HEK293 (cell line): ENCODE measurements around the gene HOXC5.

Source experiments
- CTCF ChIA-PET: fragments of 350-600 bp; formaldehyde crosslinking; extraction: SDS; loops from one replicate; lab custom pipeline; 2021; ENCODE audit warnings: antibody characterized with exemption; lab: Yijun Ruan, JAX
- POLR2A ChIA-PET: fragments of 300-600 bp; formaldehyde crosslinking; extraction: SDS; loops from one replicate; lab custom pipeline; 2020; ENCODE audit warnings: antibody characterized with exemption, inconsistent platforms; lab: Yijun Ruan, JAX
- H3K27ac ChIP-seq: fragments of 200-500 bp; sonication (Bioruptor generic); 2 replicates; pipeline ENCODE4 v1.5.1; 2014; ENCODE audit warnings: low read depth, low read length, control low read depth, inconsistent platforms; ENCODE audit errors: extremely low read depth
- H3K36me3 ChIP-seq, 2 experiments: fragments of 200-500 bp in 1 of 2; sonication (Bioruptor generic) in 1 of 2; 1 replicate in 1 of 2; 2 replicates in 1 of 2; pipeline ENCODE4 v1.5.1; 2014 to 2017; ENCODE audit warnings: inconsistent platforms in 2 of 2, low read length in 2 of 2; ENCODE audit not compliant: control insufficient read depth in 2 of 2, insufficient read depth in 1 of 2
- H3K4me1 ChIP-seq: fragments of 200-500 bp; sonication (Bioruptor generic); 2 replicates; pipeline ENCODE4 v1.5.1; 2014; ENCODE audit warnings: mild to moderate bottlenecking, low read length, inconsistent platforms; ENCODE audit not compliant: control insufficient read depth, insufficient read depth
- H3K4me3 ChIP-seq: 2 replicates; pipeline ENCODE4 v1.5.1; 2011; ENCODE audit warnings: low read depth, mild to moderate bottlenecking, control low read depth, low read length, moderate library complexity
- H3K9me3 ChIP-seq: fragments of 200-500 bp; sonication (Bioruptor generic); 2 replicates; pipeline ENCODE4 v1.5.1; 2014; ENCODE audit warnings: low read depth, low read length, inconsistent platforms; ENCODE audit not compliant: control insufficient read depth, insufficient read depth
- ATF2 ChIP-seq: fragments of 450-650 bp; formaldehyde crosslinking; IDR thresholded peaks from 2 replicates; pipeline ENCODE4 v1.5.1; 2016; ENCODE audit warnings: missing biosample characterization, missing genetic modification characterization, low read depth
- EGR2 ChIP-seq: fragments of 450-650 bp; formaldehyde crosslinking; IDR thresholded peaks from 2 replicates; pipeline ENCODE4 v1.5.1; 2016; ENCODE audit warnings: low read depth, missing biosample characterization, missing genetic modification characterization
- GLI2 ChIP-seq: fragments of 450-650 bp; formaldehyde crosslinking; IDR thresholded peaks from 2 replicates; pipeline ENCODE4; 2017; ENCODE audit warnings: missing biosample characterization, missing genetic modification characterization, low read depth, borderline replicate concordance
- GLI4 ChIP-seq: fragments of 450-650 bp; formaldehyde crosslinking; IDR thresholded peaks from 2 replicates; pipeline ENCODE4 v1.5.1; 2016; ENCODE audit warnings: missing biosample characterization, missing genetic modification characterization
- HOXA7 ChIP-seq: sonication (generic); formaldehyde crosslinking; IDR thresholded peaks from 2 replicates; pipeline ENCODE4 v1.8.1; 2022; ENCODE audit warnings: missing genetic modification reagents, borderline replicate concordance
- KLF1 ChIP-seq: fragments of 450-650 bp; formaldehyde crosslinking; IDR thresholded peaks from 2 replicates; pipeline ENCODE4 v1.5.1; 2016; ENCODE audit warnings: missing biosample characterization, missing genetic modification characterization
- MYNN ChIP-seq: fragments of 450-650 bp; formaldehyde crosslinking; IDR thresholded peaks from 2 replicates; pipeline ENCODE4 v1.5.1; 2016; ENCODE audit warnings: missing biosample characterization, missing genetic modification characterization, borderline replicate concordance
- PBX3 ChIP-seq: sonication (generic); formaldehyde crosslinking; IDR thresholded peaks from 2 replicates; pipeline ENCODE4 v1.8.1; 2022; ENCODE audit warnings: mild to moderate bottlenecking, moderate library complexity, missing genetic modification reagents
- REST ChIP-seq: fragments of 450-650 bp; formaldehyde crosslinking; IDR thresholded peaks from 2 replicates; pipeline ENCODE4 v1.5.1; 2016; ENCODE audit warnings: missing biosample characterization, missing genetic modification characterization
- SP3 ChIP-seq: fragments of 450-650 bp; formaldehyde crosslinking; IDR thresholded peaks from 2 replicates; pipeline ENCODE4 v1.5.1; 2016; ENCODE audit warnings: missing biosample characterization, missing genetic modification characterization
- YY1 ChIP-seq: fragments of 450-650 bp; formaldehyde crosslinking; IDR thresholded peaks from 2 replicates; pipeline ENCODE4 v1.5.1; 2018; ENCODE audit warnings: missing biosample characterization, missing genetic modification characterization
- ZBTB10 ChIP-seq: fragments of 450-650 bp; formaldehyde crosslinking; IDR thresholded peaks from 2 replicates; pipeline ENCODE4 v1.5.1; 2016; ENCODE audit warnings: missing biosample characterization, missing genetic modification characterization
- ZBTB44 ChIP-seq: fragments of 450-650 bp; IDR thresholded peaks from 2 replicates; pipeline ENCODE4 v1.5.1; 2018; ENCODE audit warnings: missing biosample characterization, mild to moderate bottlenecking, missing genetic modification characterization
- ZEB2 ChIP-seq: fragments of 450-650 bp; formaldehyde crosslinking; IDR thresholded peaks from 2 replicates; pipeline ENCODE4 v1.5.1; 2016; ENCODE audit warnings: missing biosample characterization, missing genetic modification characterization
- ZFP37 ChIP-seq: fragments of 450-650 bp; formaldehyde crosslinking; IDR thresholded peaks from 2 replicates; pipeline ENCODE4 v1.5.1; 2016; ENCODE audit warnings: missing biosample characterization, missing genetic modification characterization
- ZFP41 ChIP-seq: fragments of 450-650 bp; formaldehyde crosslinking; IDR thresholded peaks from 2 replicates; pipeline ENCODE4 v1.5.1; 2016; ENCODE audit warnings: missing biosample characterization, missing genetic modification characterization, borderline replicate concordance
- ZNF146 ChIP-seq: fragments of 450-650 bp; formaldehyde crosslinking; IDR thresholded peaks from 2 replicates; pipeline ENCODE4 v1.5.1; 2016; ENCODE audit warnings: missing biosample characterization, missing genetic modification characterization
- ZNF184 ChIP-seq: fragments of 450-650 bp; IDR thresholded peaks from 2 replicates; pipeline ENCODE4 v1.5.1; 2018; ENCODE audit warnings: missing biosample characterization, mild to moderate bottlenecking, missing genetic modification characterization
- ZNF19 ChIP-seq: fragments of 450-650 bp; formaldehyde crosslinking; IDR thresholded peaks from 2 replicates; pipeline ENCODE4; 2016; ENCODE audit warnings: missing biosample characterization, missing genetic modification characterization, low read depth
- ZNF2 ChIP-seq: fragments of 450-650 bp; formaldehyde crosslinking; IDR thresholded peaks from 2 replicates; pipeline ENCODE4 v1.5.1; 2016; ENCODE audit warnings: missing biosample characterization, missing genetic modification characterization
- ZNF335 ChIP-seq: fragments of 450-650 bp; formaldehyde crosslinking; conservative IDR thresholded peaks from 2 replicates; pipeline ENCODE4 v1.5.1; 2016; ENCODE audit warnings: missing biosample characterization, missing genetic modification characterization
- ZNF423 ChIP-seq: fragments of 450-650 bp; formaldehyde crosslinking; IDR thresholded peaks from 2 replicates; pipeline ENCODE4 v1.5.1; 2016; ENCODE audit warnings: missing biosample characterization, missing genetic modification characterization
- ZNF48 ChIP-seq: fragments of 450-650 bp; formaldehyde crosslinking; IDR thresholded peaks from 2 replicates; pipeline ENCODE4 v1.5.1; 2016; ENCODE audit warnings: missing biosample characterization, missing genetic modification characterization
- ZNF561 ChIP-seq: fragments of 450-650 bp; IDR thresholded peaks from 2 replicates; pipeline ENCODE4 v1.5.1; 2018; ENCODE audit warnings: missing biosample characterization, missing genetic modification characterization, borderline replicate concordance
- ZNF629 ChIP-seq: fragments of 450-650 bp; formaldehyde crosslinking; IDR thresholded peaks from 2 replicates; pipeline ENCODE4 v1.5.1; 2017; ENCODE audit warnings: missing biosample characterization, missing genetic modification characterization
- ZNF843 ChIP-seq: fragments of 450-650 bp; formaldehyde crosslinking; IDR thresholded peaks from 2 replicates; pipeline ENCODE4 v1.5.1; 2016; ENCODE audit warnings: missing biosample characterization, missing genetic modification characterization
- ZXDB ChIP-seq: fragments of 450-650 bp; formaldehyde crosslinking; IDR thresholded peaks from 2 replicates; pipeline ENCODE4 v1.5.1; 2016; ENCODE audit warnings: missing biosample characterization, missing genetic modification characterization

Gene HOXC5

GRCh38 chr12:54033106-54033979 lies 493 bp downstream of the HOXC5 start:
- Histone ChIP-seq H3K36me3 (peaks cover 4 to 13% of the 10 kb centered on the region in 2 experiments; a peak in 2 of 3 replicates), H3K4me3 (peak overlapping the region; percentile 29), H3K9me3 (no peaks in the 10 kb centered on the region), H3K4me1 (peaks cover 44% of the 10 kb centered on the region), H3K27ac (peak overlapping the region; percentile 100)
- POLR2A ChIA-PET: interaction anchor here (0.7 to 5.0 kb wide), 18 partner anchors 16 to 181 kb away, joined by 3 to 22 read pairs (median 4); partner anchors contain the start of genes HOXC13, HOXC4, HOXC8 and HOXC9
- CTCF ChIA-PET: interaction anchor here (0.6 to 5.4 kb wide), 31 partner anchors 8 to 334 kb away, joined by 3 to 109 read pairs (median 6); partner anchors contain the start of genes HOXC4, HOXC8 and SMUG1
- peak; percentile 98 for TF ChIP-seq ZNF335 (tag by site-specific recombination)
- peak; percentile 88 for TF ChIP-seq KLF1 (tag by site-specific recombination)
- no peak for TF ChIP-seq GLI4
- peak; percentile 87 for TF ChIP-seq ZNF423 (tag by site-specific recombination)
- TF ChIP-seq ZNF561 (tag by site-specific recombination): peak; percentile 99
- TF ChIP-seq ZNF184 (tag by site-specific recombination): peak; percentile 64; the same call in 1 of the 2 replicates
- TF ChIP-seq GLI2 (tag by site-specific recombination): peak; percentile 99
- peak; percentile 100 for TF ChIP-seq ZNF843 (tag by site-specific recombination)
- peak; percentile 94 for TF ChIP-seq ZNF19 (tag by site-specific recombination)
- no peak for TF ChIP-seq ZFP41 (tag by site-specific recombination)
- TF ChIP-seq ZEB2 (tag by site-specific recombination): peak; percentile 99
- TF ChIP-seq YY1 (tag by site-specific recombination): peak; percentile 83
- TF ChIP-seq ZNF629 (tag by site-specific recombination): peak; percentile 92
- TF ChIP-seq ZBTB44 (tag by site-specific recombination): peak; percentile 98
- no peak for TF ChIP-seq PBX3 (CRISPR knock-in tag)
- TF ChIP-seq SP3 (tag by site-specific recombination): 0 out of 2 replicates have a peak, but pooled peaks have one; percentile 2
- no peak for TF ChIP-seq ZNF48 (tag by site-specific recombination)
- peak; percentile 71; the same call in 1 of the 2 replicates for TF ChIP-seq ATF2
- TF ChIP-seq ZBTB10 (tag by site-specific recombination): peak; percentile 51; the same call in 1 of the 2 replicates
- peak; percentile 89 for TF ChIP-seq ZNF146
- peak; percentile 72 for TF ChIP-seq MYNN (tag by site-specific recombination)
- TF ChIP-seq ZNF2 (tag by site-specific recombination): peak; percentile 83
- TF ChIP-seq EGR2 (tag by site-specific recombination): peak; percentile 5; the same call in 1 of the 2 replicates
- TF ChIP-seq REST: peak; percentile 36; the same call in 1 of the 2 replicates
- TF ChIP-seq ZXDB (tag by site-specific recombination): peak; percentile 98
- TF ChIP-seq ZFP37 (tag by site-specific recombination): peak; percentile 77; the same call in 1 of the 2 replicates
- no peak for TF ChIP-seq HOXA7 (CRISPR knock-in tag)
